HepG2 (cell line): ENCODE data around the gene ABCG8.

Experiments
- CTCF ChIP-seq: sonication (generic); formaldehyde crosslinking; IDR thresholded peaks from 2 replicates; pipeline ENCODE4 v1.5.0; 2020; ENCODE audit warnings: mild to moderate bottlenecking, missing genetic modification reagents, moderate library complexity
- ELF1 ChIP-seq: sonication (generic); formaldehyde crosslinking; IDR thresholded peaks from 2 replicates; pipeline ENCODE4 v1.4.0; 2020; ENCODE audit warnings: missing genetic modification reagents
- IRX3 ChIP-seq: sonication (generic); formaldehyde crosslinking; IDR thresholded peaks from 2 replicates; pipeline ENCODE4 v1.8.1; 2023; ENCODE audit warnings: mild to moderate bottlenecking, low read depth, missing genetic modification reagents, borderline replicate concordance
- SMAD3 ChIP-seq: sonication (generic); formaldehyde crosslinking; IDR thresholded peaks from 2 replicates; pipeline ENCODE4 v1.4.0; 2020; ENCODE audit warnings: missing genetic modification reagents
- YEATS2 ChIP-seq: sonication (generic); formaldehyde crosslinking; IDR thresholded peaks from 2 replicates; pipeline ENCODE4 v1.4.0; 2020; ENCODE audit warnings: missing genetic modification reagents, borderline replicate concordance
- ZNF704 ChIP-seq: sonication (generic); formaldehyde crosslinking; IDR thresholded peaks from 2 replicates; pipeline ENCODE4 v1.8.1; 2023; ENCODE audit warnings: mild to moderate bottlenecking, inconsistent platforms, moderate library complexity, missing genetic modification reagents, borderline replicate concordance
- ZSCAN30 ChIP-seq: sonication (generic); formaldehyde crosslinking; IDR thresholded peaks from 2 replicates; pipeline ENCODE4 v1.5.0; 2020; ENCODE audit warnings: mild to moderate bottlenecking, missing genetic modification reagents

GRCh38 chr2:43887176-43887575 is 48.4 kb downstream of the ABCG8 start:
- TF ChIP-seq ELF1 (CRISPR knock-in tag), result no peak
- no peak for TF ChIP-seq YEATS2 (CRISPR knock-in tag)
- no peak for TF ChIP-seq IRX3 (CRISPR knock-in tag)
- no peak for TF ChIP-seq CTCF
- TF ChIP-seq ZNF704, result no peak
- no peak for TF ChIP-seq ZSCAN30 (CRISPR knock-in tag)
- no peak for TF ChIP-seq SMAD3 (CRISPR knock-in tag)
